DOHH2 (cell line): Measurements from ENCODE around the gene VPS8.
"Not testable (repeated sequence)": the region's sequence is repeated elsewhere in the genome, so short reads cannot be mapped to it uniquely, and the experiment has no call there.

Experiments
- H3F3A ChIP-seq: fragments of 200-600 bp; sonication (generic), shearing (Covaris generic); 2 replicates; pipeline ENCODE4 v1.6.0; 2016; ENCODE audit warnings: antibody characterized with exemption, mild to moderate bottlenecking; ENCODE audit not compliant: control insufficient read depth, insufficient read depth
- H3K27ac ChIP-seq: fragments of 200-600 bp; sonication (generic); 2 replicates; pipeline ENCODE4 v1.5.1; 2014; ENCODE audit warnings: low read depth, mild to moderate bottlenecking, low read length, moderate library complexity
- H3K27me3 ChIP-seq: fragments of 200-600 bp; sonication (generic); 2 replicates; pipeline ENCODE4 v1.6.1; 2014; ENCODE audit warnings: mild to moderate bottlenecking, low read length, mixed read lengths; ENCODE audit not compliant: control insufficient read depth
- H3K36me3 ChIP-seq: fragments of 200-600 bp; sonication (generic); 2 replicates; pipeline ENCODE4 v1.6.1; 2014; ENCODE audit warnings: mild to moderate bottlenecking, low read length, moderate library complexity, mixed read lengths; ENCODE audit not compliant: control insufficient read depth
- H3K4me1 ChIP-seq: fragments of 200-600 bp; sonication (generic); 2 replicates; pipeline ENCODE4 v1.6.1; 2014; ENCODE audit warnings: mild to moderate bottlenecking, low read length, mixed read lengths; ENCODE audit not compliant: control insufficient read depth
- H3K4me2 ChIP-seq: fragments of 200-600 bp; sonication (generic); 2 replicates; pipeline ENCODE4 v1.6.0; 2014; ENCODE audit warnings: mild to moderate bottlenecking, low read length, moderate library complexity
- H3K4me3 ChIP-seq: fragments of 200-600 bp; sonication (generic); 2 replicates; pipeline ENCODE4 v1.5.1; 2014; ENCODE audit warnings: mild to moderate bottlenecking, low read length, mixed read lengths
- H3K79me2 ChIP-seq: fragments of 200-600 bp; sonication (generic); 2 replicates; pipeline ENCODE4 v1.6.1; 2014; ENCODE audit warnings: mild to moderate bottlenecking, low read length, mixed read lengths; ENCODE audit not compliant: control insufficient read depth
- H3K9me2 ChIP-seq: fragments of 200-600 bp; sonication (generic); replicated peaks from 2 replicates; pipeline ENCODE4 v1.6.1; 2014; ENCODE audit warnings: mild to moderate bottlenecking, low read length, mixed read lengths; ENCODE audit not compliant: control insufficient read depth
- H3K9me3 ChIP-seq: fragments of 200-600 bp; sonication (generic); 2 replicates; pipeline ENCODE4 v1.6.1; 2014; ENCODE audit warnings: antibody characterized with exemption, low read length, mixed read lengths; ENCODE audit not compliant: control insufficient read depth, insufficient read depth
- H4K20me1 ChIP-seq: fragments of 200-600 bp; sonication (generic); 2 replicates; pipeline ENCODE4 v1.6.0; 2014; ENCODE audit warnings: low read depth, mild to moderate bottlenecking, antibody characterized with exemption, low read length, moderate library complexity; ENCODE audit not compliant: control insufficient read depth, insufficient read depth
- EZH2phosphoT487 ChIP-seq: fragments of 200-600 bp; sonication (generic); IDR thresholded peaks from 2 replicates; pipeline ENCODE4 v1.6.1; 2017; ENCODE audit warnings: borderline replicate concordance, mild to moderate bottlenecking, antibody characterized with exemption, low read length, moderate library complexity, mixed read lengths
- TF ChIP-seq, protein P1 (sequence below): fragments of 200-600 bp; sonication (generic); IDR thresholded peaks from one replicate; pipeline ENCODE4 v1.5.1; 2014; ENCODE audit warnings: antibody characterized with exemption, mild to moderate bottlenecking, low read depth, low read length; ENCODE audit not compliant: poor library complexity, severe bottlenecking

The VPS8 gene

DNA sequence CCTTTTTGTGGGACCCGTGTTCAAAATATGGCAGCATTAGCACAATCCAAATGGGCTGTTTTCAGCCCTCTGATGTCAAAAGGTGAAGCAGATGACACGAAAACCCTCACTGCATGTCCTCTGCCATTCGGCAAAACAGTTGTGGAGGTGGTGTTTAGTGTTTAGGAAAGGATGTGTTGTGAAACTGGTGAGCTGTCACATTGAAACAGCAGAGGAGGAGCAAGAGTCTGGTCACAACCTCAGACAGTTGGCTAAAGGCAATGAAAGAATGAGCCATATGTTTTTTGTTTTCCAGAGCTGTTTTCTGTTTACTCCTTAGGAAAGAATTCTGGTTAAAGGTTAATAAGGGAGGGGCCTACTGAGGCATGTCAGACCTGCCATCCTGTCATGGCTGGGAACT lies 140.7 kb downstream of the VPS8 start:
- Histone ChIP-seq H3K36me3 (0 out of 2 replicates have a peak, but pooled peaks cover 2% of the 10 kb centered on the region), H4K20me1 (no peaks in the 10 kb centered on the region), H3K4me1 (no peaks in the 10 kb centered on the region), H3K4me3 (no peak overlapping the region), H3K27me3 (no peaks in the 10 kb centered on the region), H3F3A (no peaks in the 10 kb centered on the region), H3K9me2 (no peaks in the 10 kb centered on the region), H3K4me2 (no peak overlapping the region), H3K27ac (no peak overlapping the region), H3K79me2 (no peaks in the 10 kb centered on the region), H3K9me3 (no peaks in the 10 kb centered on the region)
- TF ChIP-seq, protein P1, sequence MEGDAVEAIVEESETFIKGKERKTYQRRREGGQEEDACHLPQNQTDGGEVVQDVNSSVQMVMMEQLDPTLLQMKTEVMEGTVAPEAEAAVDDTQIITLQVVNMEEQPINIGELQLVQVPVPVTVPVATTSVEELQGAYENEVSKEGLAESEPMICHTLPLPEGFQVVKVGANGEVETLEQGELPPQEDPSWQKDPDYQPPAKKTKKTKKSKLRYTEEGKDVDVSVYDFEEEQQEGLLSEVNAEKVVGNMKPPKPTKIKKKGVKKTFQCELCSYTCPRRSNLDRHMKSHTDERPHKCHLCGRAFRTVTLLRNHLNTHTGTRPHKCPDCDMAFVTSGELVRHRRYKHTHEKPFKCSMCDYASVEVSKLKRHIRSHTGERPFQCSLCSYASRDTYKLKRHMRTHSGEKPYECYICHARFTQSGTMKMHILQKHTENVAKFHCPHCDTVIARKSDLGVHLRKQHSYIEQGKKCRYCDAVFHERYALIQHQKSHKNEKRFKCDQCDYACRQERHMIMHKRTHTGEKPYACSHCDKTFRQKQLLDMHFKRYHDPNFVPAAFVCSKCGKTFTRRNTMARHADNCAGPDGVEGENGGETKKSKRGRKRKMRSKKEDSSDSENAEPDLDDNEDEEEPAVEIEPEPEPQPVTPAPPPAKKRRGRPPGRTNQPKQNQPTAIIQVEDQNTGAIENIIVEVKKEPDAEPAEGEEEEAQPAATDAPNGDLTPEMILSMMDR = no peak
- TF ChIP-seq EZH2phosphoT487 = no peak

DNA sequence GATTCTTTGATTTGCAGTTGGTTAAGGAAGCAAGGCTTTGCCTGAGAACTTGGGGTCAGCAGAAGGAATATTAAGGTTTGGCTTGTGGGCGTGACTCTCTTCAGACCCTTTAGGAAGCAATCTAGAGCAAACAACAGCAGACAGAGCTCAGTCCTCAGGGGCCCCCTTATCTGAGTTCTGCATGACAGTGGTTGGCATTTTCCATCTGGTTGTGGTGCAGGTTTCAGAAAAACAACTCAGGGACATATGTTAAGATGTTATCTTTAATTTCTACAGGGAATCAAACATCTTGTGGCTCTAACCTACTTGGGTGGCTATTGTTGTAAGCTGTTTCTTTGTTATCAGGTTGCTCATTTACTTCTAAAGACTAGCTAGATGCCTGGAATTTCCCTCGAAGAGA lies 141.4 kb downstream of the VPS8 start:
- Histone ChIP-seq H3K4me3 (no peak overlapping the region), H3F3A (no peaks in the 10 kb centered on the region), H3K9me3 (no peaks in the 10 kb centered on the region), H4K20me1 (no peaks in the 10 kb centered on the region), H3K9me2 (no peaks in the 10 kb centered on the region), H3K27me3 (no peaks in the 10 kb centered on the region), H3K4me1 (no peaks in the 10 kb centered on the region), H3K36me3 (peaks cover 7% of the 10 kb centered on the region; the same call in 1 of the 2 replicates), H3K27ac (no peak overlapping the region), H3K4me2 (no peak overlapping the region), H3K79me2 (no peaks in the 10 kb centered on the region)
- no peak for TF ChIP-seq EZH2phosphoT487
- TF ChIP-seq, protein P1 = no peak

DNA sequence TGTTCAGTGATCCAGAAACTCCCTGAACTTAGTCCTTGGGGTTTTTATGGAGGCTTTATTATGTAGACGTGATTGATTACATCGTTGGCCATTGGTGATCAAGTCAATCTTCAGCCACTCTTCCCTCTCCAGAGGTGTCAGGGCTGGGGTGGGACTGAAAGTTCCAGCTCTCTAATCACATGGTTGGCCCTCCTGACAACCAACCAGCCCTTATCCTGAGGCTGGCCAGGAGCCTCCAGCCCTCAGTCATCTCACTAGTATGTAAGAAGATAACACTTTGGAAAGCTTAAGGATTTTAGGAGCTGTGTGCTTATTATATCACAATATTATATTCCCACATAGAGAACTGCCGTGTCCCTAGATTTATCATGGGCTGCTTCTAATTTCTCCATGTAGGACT lies 142.3 kb downstream of the VPS8 start:
- no peaks in the 10 kb centered on the region for H3K79me2 ChIP-seq
- TF ChIP-seq, protein P1 = no peak
- TF ChIP-seq EZH2phosphoT487 = no peak
- H3K9me2 ChIP-seq = no peaks in the 10 kb centered on the region
- H3K36me3 ChIP-seq = peaks cover 9% of the 10 kb centered on the region; the same call in 1 of the 2 replicates
- H4K20me1 ChIP-seq = no peaks in the 10 kb centered on the region
- H3K4me3 ChIP-seq = no peak overlapping the region
- H3K9me3 ChIP-seq = no peaks in the 10 kb centered on the region
- H3K4me1 ChIP-seq = no peaks in the 10 kb centered on the region
- H3K27me3 ChIP-seq = no peaks in the 10 kb centered on the region
- H3K27ac ChIP-seq = no peak overlapping the region
- no peaks in the 10 kb centered on the region for H3F3A ChIP-seq
- H3K4me2 ChIP-seq = no peak overlapping the region

DNA sequence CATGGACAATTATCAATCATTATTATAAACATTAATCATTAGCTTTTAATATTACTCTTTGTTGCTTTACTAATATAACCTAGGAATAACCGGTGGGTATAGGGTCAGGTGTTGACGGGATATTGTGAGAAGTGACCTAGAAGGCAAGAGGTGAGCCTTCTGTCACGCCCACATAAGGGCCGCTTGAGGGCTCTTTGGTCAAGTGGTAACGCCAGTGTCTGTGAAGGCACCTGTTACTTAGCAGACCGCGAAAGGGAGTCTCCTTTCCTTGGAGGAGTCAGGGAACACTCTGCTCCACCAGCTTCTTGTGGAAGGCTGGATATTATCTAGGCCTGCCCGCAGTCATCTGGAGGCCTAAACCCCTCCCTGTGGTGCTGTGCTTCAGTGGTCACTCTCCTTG lies 142.9 kb downstream of the VPS8 start:
- H3K27me3 ChIP-seq, H3K9me3 ChIP-seq, H4K20me1 ChIP-seq, H3K79me2 ChIP-seq, H3K4me1 ChIP-seq, H3K4me2 ChIP-seq, H3K4me3 ChIP-seq, H3K9me2 ChIP-seq, H3F3A ChIP-seq, H3K36me3 ChIP-seq, H3K27ac ChIP-seq: not testable (repeated sequence)
